Esophagus (tissue), 2 donors: ENCODE measurements around the gene WDR64. TPM values are rescaled to one million over a fixed set of nuclear protein-coding genes. Genes with fewer than 3 reads are reported as not detected.

Source experiments
- H3K27ac ChIP-seq, 2 donors: one replicate each; pipeline ENCODE4 v1.5.1; 2013; ENCODE audit warnings: low read depth in 2 of 2, mild to moderate bottlenecking in 2 of 2, inconsistent platforms in 1 of 2, low read length in 1 of 2, moderate library complexity in 1 of 2
- H3K27me3 ChIP-seq, 2 donors: one replicate each; pipeline ENCODE4 v1.6.1; 2013; ENCODE audit warnings: low read length in 2 of 2, control low read depth in 1 of 2, mild to moderate bottlenecking in 1 of 2; ENCODE audit not compliant: insufficient read depth in 2 of 2, control insufficient read depth in 1 of 2
- H3K36me3 ChIP-seq, 2 donors: one replicate each; pipeline ENCODE4 v1.6.1; 2013; ENCODE audit warnings: low read length in 1 of 2; ENCODE audit not compliant: control insufficient read depth in 2 of 2, insufficient read depth in 2 of 2
- H3K4me1 ChIP-seq, 2 donors: one replicate each; pipeline ENCODE4 v1.6.1; 2013; ENCODE audit warnings: low read length in 1 of 2; ENCODE audit not compliant: control insufficient read depth in 2 of 2, insufficient read depth in 2 of 2
- H3K4me3 ChIP-seq, 2 donors: one replicate each; pipeline ENCODE4 v1.5.1; 2013; ENCODE audit warnings: low read length in 2 of 2, mild to moderate bottlenecking in 2 of 2, low read depth in 1 of 2, moderate library complexity in 1 of 2
- H3K9me3 ChIP-seq, 2 donors: one replicate each; pipeline ENCODE4 v1.6.1; 2013; ENCODE audit warnings: mild to moderate bottlenecking in 2 of 2, low read depth in 1 of 2, low read length in 1 of 2, moderate library complexity in 1 of 2; ENCODE audit not compliant: control insufficient read depth in 2 of 2, insufficient read depth in 1 of 2
- WGBS, 2 donors: extraction: QIAGEN DNeasy Blood & Tissue Kit; methylation state at CpG; one replicate each; pipeline ENCODE4 v1.1.7; 2013; 5-methylcytosine and 5-hydroxymethylcytosine counted together
- polyA plus RNA-seq, 2 donors: library from polyadenylated mRNA; stranded (reverse); fragments of 200-250 nt; gene quantifications; one replicate each; pipeline ENCODE4 v1.2.3, GENCODE V29; 2013
- donor health status: healthy with polysubstance abuse.
- donor health status: Bipolar disorder and iron deficiency.

WDR64 gene
- polyA plus RNA-seq, 2 donors = not detected

DNA sequence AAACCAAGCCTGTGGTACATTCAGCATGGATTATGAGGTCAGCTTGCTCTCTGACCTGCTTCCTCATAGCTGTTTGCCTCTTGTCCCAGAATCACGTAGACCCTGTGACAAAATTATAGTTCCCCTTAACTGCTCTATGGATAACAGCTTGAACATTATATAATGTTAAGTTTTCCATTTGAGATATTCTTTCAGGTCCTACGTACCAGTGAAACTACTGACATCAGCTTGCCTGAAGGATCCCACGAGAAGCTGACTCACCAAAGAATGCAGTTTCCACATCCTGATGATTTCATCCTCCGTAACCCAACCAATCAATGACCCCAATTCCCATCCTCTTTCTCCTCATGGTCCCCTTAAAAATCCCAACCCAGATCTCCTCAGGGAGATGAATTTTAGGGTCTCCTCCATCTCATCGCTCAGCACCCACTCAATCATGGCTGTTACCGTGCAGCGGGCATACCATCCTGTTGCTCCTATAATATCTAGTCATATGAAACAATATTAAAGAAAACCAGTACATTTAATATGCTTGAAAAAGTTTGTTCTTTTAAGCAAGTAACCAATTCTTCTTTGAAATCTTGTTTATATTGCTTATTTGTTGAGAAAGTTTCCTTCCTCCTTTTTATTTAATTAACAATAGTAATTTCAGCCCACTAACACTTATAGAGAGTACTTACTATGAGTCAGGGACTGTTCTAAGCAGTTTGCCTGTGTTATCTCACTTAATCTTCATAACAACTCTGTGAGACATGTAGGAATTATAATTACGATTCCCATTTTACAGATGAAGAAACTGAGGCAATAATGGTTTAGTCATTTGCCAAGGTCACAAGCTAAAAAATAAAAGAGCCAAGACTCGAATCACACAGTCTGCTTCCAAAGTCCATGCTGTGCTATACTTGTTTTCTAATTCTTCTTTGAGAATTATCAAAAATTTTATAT lies 39.3 kb upstream of the WDR64 start:
- H3K27ac ChIP-seq = no peak overlapping the region
- no peak overlapping the region for H3K4me3 ChIP-seq
- 72 to 77% methylated on average over 9 of the region's 9 CpGs for WGBS, 2 donors
- no peaks in the 10 kb centered on the region for H3K4me1 ChIP-seq
- no peaks in the 10 kb centered on the region for H3K27me3 ChIP-seq
- no peaks in the 10 kb centered on the region for H3K9me3 ChIP-seq
- H3K36me3 ChIP-seq = no peaks in the 10 kb centered on the region

DNA sequence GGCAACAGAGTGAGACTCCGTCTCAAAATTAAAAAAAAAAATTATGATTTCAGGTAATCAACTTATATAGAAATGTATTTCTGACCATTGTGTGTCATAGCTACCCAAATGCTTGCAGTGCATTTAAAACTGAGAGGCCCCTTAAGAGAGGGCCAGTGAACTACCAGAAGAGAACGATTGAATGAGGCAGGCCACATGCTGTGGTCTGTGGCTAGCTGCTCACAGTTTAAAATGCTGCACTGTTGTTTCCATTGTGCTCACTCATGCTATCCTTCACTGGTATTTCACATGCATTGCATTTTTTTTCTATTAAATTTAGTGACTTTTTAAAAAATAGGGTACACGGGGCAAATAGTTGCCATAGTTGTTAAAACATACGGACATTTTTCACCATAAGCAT lies 37.9 kb upstream of the WDR64 start:
- WGBS, 2 donors = 90% methylated on average over 4 of the region's 4 CpGs
- Histone ChIP-seq H3K27me3 (no peaks in the 10 kb centered on the region), H3K36me3 (no peaks in the 10 kb centered on the region), H3K4me3 (no peak overlapping the region), H3K27ac (no peak overlapping the region), H3K9me3 (no peaks in the 10 kb centered on the region), H3K4me1 (no peaks in the 10 kb centered on the region)

DNA sequence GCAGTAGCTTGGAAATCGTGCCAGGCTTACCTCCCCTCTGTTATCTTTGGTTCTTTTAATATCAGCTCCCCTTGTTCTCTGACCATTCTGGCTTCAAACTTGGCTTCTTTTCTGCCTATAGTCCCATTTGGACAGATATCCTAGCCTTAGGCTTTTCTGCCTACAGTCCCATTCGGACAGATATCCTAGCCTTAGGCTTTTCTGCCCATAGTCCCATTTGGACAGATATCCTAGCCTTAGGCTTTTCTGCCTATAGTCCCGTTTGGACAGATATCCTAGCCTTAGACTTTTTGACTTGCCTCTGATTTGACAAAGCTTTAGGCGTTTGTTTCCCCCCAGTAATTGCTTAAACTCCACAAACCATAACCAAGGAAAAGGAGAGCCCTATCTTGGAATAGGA lies 37.5 kb upstream of the WDR64 start:
- Histone ChIP-seq H3K27me3 (no peaks in the 10 kb centered on the region), H3K4me1 (no peaks in the 10 kb centered on the region), H3K4me3 (no peak overlapping the region), H3K36me3 (no peaks in the 10 kb centered on the region), H3K27ac (no peak overlapping the region), H3K9me3 (no peaks in the 10 kb centered on the region)
- WGBS, 2 donors = 73 to 77% methylated on average over 4 of the region's 4 CpGs

DNA sequence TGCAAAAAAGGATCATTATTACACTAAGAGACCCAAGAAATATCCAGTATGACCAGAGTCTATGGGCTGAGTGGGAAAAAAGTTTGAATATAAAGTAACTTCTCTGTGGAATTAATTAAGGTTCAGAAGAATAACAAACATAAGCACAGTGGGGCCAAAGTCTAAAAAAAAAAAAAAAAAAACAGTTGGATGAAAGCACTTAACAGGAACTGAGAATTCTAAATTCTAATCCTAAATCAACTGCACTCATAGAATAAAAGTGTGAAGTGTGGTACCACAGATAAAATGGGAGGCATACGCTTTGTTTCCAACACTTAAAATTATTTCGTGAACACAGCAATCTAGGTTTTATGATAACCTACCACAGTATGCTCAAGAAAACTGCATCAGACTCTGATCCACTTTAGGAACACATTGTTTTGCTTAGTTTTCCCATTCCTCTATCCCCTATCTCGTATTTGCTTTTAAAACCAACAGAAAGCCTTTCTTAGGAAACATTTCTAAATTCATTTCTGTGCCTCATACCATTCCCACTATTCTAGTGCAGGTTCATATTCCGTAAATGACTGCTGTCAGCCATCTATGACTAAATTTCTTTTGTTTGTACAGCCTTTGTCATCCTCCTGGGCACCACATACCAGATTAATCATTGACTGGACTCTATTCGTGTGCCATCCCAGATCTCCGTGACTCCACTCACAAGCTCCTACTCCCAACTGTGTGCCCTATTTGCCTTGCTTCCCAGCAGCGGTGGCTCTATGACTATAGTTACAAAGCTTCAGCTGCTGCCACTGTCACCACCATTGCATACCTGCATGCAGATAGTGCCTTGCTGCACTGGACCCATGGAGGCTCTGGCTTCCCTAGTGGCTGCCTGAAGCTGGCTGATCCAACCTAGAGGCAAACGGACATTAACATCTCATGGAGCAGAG lies 36.8 kb upstream of the WDR64 start:
- no peaks in the 10 kb centered on the region for H3K4me1 ChIP-seq
- no peaks in the 10 kb centered on the region for H3K27me3 ChIP-seq
- no peak overlapping the region for H3K4me3 ChIP-seq
- no peaks in the 10 kb centered on the region for H3K9me3 ChIP-seq
- H3K27ac ChIP-seq = no peak overlapping the region
- H3K36me3 ChIP-seq = no peaks in the 10 kb centered on the region
- 69 to 87% methylated on average over 8 of the region's 8 CpGs for WGBS, 2 donors

DNA sequence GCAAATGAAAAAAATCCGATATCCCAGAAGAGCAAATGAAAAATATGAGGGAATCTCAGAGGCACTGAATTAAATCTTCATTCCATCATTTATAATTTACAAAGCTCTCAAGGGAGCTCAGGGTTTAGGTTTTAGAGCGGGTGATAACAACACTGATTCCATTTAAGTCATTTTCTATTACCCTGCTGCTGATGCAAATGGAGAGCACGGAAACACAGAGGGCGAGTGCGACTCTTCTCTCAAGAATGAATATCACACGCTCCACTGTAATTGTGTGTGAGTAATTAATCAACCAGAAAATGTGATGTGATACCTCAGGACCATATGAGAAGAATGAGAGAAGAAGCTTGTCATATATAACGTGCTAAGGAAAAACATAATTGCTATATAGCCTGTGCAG lies 34.7 kb upstream of the WDR64 start:
- Histone ChIP-seq H3K4me1 (no peaks in the 10 kb centered on the region), H3K27ac (no peak overlapping the region), H3K27me3 (no peaks in the 10 kb centered on the region), H3K9me3 (no peaks in the 10 kb centered on the region), H3K4me3 (no peak overlapping the region), H3K36me3 (no peaks in the 10 kb centered on the region)
- WGBS, 2 donors = 93 to 94% methylated on average over 7 of the region's 7 CpGs

DNA sequence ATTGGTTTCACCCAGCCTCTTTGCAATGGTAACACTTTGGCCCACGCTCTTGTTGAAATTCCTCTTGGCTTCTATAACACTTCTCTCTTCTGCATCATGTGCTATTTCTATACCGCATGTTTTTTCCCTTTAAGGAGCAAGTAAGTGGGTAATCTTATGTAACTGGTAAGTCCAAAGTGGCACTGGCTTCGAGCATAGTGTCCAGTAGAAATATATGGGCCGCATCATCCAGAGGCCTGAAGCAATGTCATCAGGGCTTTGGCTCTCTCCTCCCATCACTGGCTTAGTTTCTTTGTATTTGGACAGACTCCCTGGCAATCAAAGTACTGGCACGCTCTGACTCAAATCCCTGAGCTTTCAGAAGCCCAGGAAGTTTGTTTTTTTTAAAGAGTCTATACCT lies 29.4 kb upstream of the WDR64 start:
- no peaks in the 10 kb centered on the region for H3K9me3 ChIP-seq
- H3K27me3 ChIP-seq = no peaks in the 10 kb centered on the region
- 68 to 77% methylated on average over 5 of the region's 5 CpGs for WGBS, 2 donors
- H3K4me3 ChIP-seq = no peak overlapping the region
- no peaks in the 10 kb centered on the region for H3K4me1 ChIP-seq
- H3K27ac ChIP-seq = no peak overlapping the region
- H3K36me3 ChIP-seq = no peaks in the 10 kb centered on the region

DNA sequence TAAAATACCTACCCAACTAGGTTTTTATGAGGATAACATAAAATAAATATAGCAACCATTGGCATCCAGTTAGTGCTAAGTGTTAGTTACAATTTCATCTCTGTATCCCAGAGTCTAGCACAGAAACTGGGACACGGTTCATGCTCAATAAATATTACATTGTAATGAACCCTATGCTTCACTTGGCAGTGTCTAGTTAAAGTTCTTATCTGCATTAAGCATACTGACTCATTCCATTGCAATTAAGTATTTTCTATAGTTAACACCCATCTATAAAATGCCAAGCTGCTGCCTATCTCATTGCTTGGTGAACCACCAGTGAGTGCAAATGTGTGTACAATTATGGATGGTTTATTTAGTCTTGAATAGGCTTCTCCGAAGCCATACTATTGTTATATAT lies 27.1 kb upstream of the WDR64 start:
- Histone ChIP-seq H3K36me3 (no peaks in the 10 kb centered on the region), H3K27ac (no peak overlapping the region), H3K9me3 (no peaks in the 10 kb centered on the region), H3K4me3 (no peak overlapping the region), H3K4me1 (no peaks in the 10 kb centered on the region), H3K27me3 (no peaks in the 10 kb centered on the region)
- WGBS, 2 donors = 79 to 81% methylated on average over 2 of the region's 2 CpGs

DNA sequence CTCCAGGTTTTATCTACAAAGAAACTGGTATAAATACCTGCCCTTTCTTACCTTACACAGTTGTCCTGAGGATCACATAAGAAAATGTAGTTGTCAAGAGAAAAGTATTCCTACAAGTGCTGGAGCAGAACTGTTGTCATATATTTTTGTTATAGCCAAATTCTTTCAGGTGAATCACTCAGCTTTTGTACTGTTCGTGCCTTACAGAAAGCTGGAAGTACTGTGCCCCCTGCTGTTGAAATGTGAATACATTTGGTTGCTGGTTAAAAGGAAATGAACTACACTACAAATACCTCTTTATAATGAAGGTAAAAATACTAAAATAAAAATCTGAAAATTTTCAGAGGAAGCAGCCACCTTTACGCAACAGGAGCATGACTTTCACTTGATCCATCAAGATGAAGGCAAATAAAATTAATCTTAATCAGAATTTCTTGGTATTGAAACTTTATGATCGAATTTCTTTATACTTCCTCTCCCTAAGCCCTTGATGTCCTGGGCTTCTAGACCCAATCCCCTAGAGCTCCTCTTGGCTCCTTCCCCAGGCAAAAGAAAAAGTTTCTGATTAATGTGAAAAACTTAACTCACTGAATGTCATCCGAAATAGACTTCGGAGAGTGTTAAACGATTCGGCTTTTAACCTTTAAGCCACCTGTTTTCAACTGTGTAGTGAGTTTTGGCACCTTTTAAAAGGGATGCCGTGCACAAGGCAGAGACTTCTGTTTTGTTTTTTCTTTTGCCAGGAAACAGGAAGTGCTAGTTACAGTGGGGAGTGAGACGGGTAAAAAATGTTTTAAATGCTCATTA lies 24.4 kb upstream of the WDR64 start:
- Histone ChIP-seq H3K4me3 (no peak overlapping the region), H3K9me3 (no peaks in the 10 kb centered on the region), H3K4me1 (no peaks in the 10 kb centered on the region), H3K27ac (no peak overlapping the region), H3K27me3 (no peaks in the 10 kb centered on the region), H3K36me3 (no peaks in the 10 kb centered on the region)
- 23 to 41% methylated on average over 9 of the region's 9 CpGs for WGBS, 2 donors

DNA sequence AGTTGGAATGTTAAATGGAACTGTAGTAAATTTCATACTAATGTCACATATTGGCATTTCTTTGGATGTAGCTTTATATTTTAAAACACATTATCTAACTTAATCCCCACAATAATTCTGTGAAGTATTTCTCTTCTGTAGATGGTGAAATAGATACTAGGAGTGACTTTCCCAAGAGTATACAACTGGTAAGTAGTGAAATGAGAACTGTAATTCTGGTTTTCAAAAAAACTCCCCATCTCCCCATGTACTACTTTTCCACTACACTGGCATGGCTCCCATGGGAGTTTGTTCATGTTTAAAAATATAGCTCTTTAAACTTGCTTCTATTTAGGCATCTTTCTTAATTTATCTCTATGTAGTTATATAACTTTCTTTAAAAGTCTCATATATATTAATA lies 22.1 kb upstream of the WDR64 start:
- Histone ChIP-seq H3K27ac (no peak overlapping the region), H3K36me3 (peaks cover 0 to 4% of the 10 kb centered on the region in 2 donors), H3K4me1 (no peaks in the 10 kb centered on the region), H3K27me3 (no peaks in the 10 kb centered on the region), H3K4me3 (no peak overlapping the region), H3K9me3 (no peaks in the 10 kb centered on the region)
